Measurements from ENCODE around the gene PRKCH. TPM values are rescaled to one million over a fixed set of nuclear protein-coding genes. Genes with fewer than 3 reads are reported as not detected.

PRKCH gene
- total RNA-seq, 1 donor from 2014 or later: 101 TPM

GRCh38 chr14:61360796-61361525 is 39.6 kb downstream of the PRKCH start:
- Mint-ChIP-seq H3K36me3 (ENCODE audit: low read depth) (peaks cover 37% of the 10 kb centered on the region), H3K9me3 (no peaks in the 10 kb centered on the region), H3K4me1 (ENCODE audit: low read depth) (peaks cover 49% of the 10 kb centered on the region), H3K27ac (peak overlapping the region; percentile 14), H3K27me3 (ENCODE audit: low read depth) (no peaks in the 10 kb centered on the region), H3K4me3 (ENCODE audit: low read depth) (no peak overlapping the region)
- no peak for DNase-seq (ENCODE audit: low spot score)
- intact Hi-C loops (cut with micrococcal nuclease): no loop called here

GRCh38 chr14:61362072-61362750 is 40.8 kb downstream of the PRKCH start:
- Mint-ChIP-seq H3K9me3 (no peaks in the 10 kb centered on the region), H3K4me1 (ENCODE audit: low read depth) (peaks cover 39% of the 10 kb centered on the region), H3K27me3 (ENCODE audit: low read depth) (no peaks in the 10 kb centered on the region), H3K4me3 (ENCODE audit: low read depth) (no peak overlapping the region), H3K36me3 (ENCODE audit: low read depth) (peaks cover 27% of the 10 kb centered on the region), H3K27ac (no peak overlapping the region)
- intact Hi-C loops (cut with micrococcal nuclease): loop anchor here (2.0 kb wide), 1 partner anchor 13 kb away; no protein-coding TSS in a partner anchor
- no peak for DNase-seq (ENCODE audit: low spot score)

- Mint-ChIP-seq H3K4me3 (ENCODE audit: low read depth) (no peak overlapping the region), H3K27ac (no peak overlapping the region), H3K4me1 (ENCODE audit: low read depth) (peaks cover 32% of the 10 kb centered on the region), H3K27me3 (ENCODE audit: low read depth) (no peaks in the 10 kb centered on the region), H3K9me3 (no peaks in the 10 kb centered on the region), H3K36me3 (ENCODE audit: low read depth) (peaks cover 18% of the 10 kb centered on the region)
- no peak for DNase-seq (ENCODE audit: low spot score)
- intact Hi-C loops (cut with micrococcal nuclease): no loop called here
These were observed 42.9 kb downstream of the PRKCH start for GRCh38 chr14:61364243-61364642.

- H3K9me3 Mint-ChIP-seq: no peaks in the 10 kb centered on the region
- H3K4me1 Mint-ChIP-seq (ENCODE audit: low read depth): peaks cover 36% of the 10 kb centered on the region
- H3K27ac Mint-ChIP-seq: no peak overlapping the region
- peaks cover 20% of the 10 kb centered on the region for H3K36me3 Mint-ChIP-seq (ENCODE audit: low read depth)
- intact Hi-C loops (cut with micrococcal nuclease): no loop called here
- DNase-seq (ENCODE audit: low spot score): no peak
- H3K27me3 Mint-ChIP-seq (ENCODE audit: low read depth): no peaks in the 10 kb centered on the region
- H3K4me3 Mint-ChIP-seq (ENCODE audit: low read depth): no peak overlapping the region
These were observed 44.4 kb downstream of the PRKCH start for GRCh38 chr14:61365667-61366212.

- no peak for DNase-seq (ENCODE audit: low spot score)
- H3K27ac Mint-ChIP-seq: peak overlapping the region; percentile 40
- H3K4me3 Mint-ChIP-seq (ENCODE audit: low read depth): no peak overlapping the region
- H3K4me1 Mint-ChIP-seq (ENCODE audit: low read depth): peaks cover 45% of the 10 kb centered on the region
- peaks cover 37% of the 10 kb centered on the region for H3K36me3 Mint-ChIP-seq (ENCODE audit: low read depth)
- no peaks in the 10 kb centered on the region for H3K27me3 Mint-ChIP-seq (ENCODE audit: low read depth)
- intact Hi-C loops (cut with micrococcal nuclease): no loop called here
- peaks cover 12% of the 10 kb centered on the region for H3K9me3 Mint-ChIP-seq
These were observed 46.8 kb downstream of the PRKCH start for GRCh38 chr14:61368114-61368710.

GRCh38 chr14:61368781-61369453 is 47.5 kb downstream of the PRKCH start:
- Mint-ChIP-seq H3K4me1 (ENCODE audit: low read depth) (peaks cover 46% of the 10 kb centered on the region), H3K4me3 (ENCODE audit: low read depth) (no peak overlapping the region), H3K36me3 (ENCODE audit: low read depth) (peaks cover 44% of the 10 kb centered on the region), H3K27me3 (ENCODE audit: low read depth) (no peaks in the 10 kb centered on the region), H3K27ac (no peak overlapping the region), H3K9me3 (peaks cover 18% of the 10 kb centered on the region)
- intact Hi-C loops (cut with micrococcal nuclease): no loop called here
- DNase-seq (ENCODE audit: low spot score): no peak

GRCh38 chr14:61369454-61369810 is 48.1 kb downstream of the PRKCH start:
- H3K9me3 Mint-ChIP-seq: peaks cover 23% of the 10 kb centered on the region
- no peak for DNase-seq (ENCODE audit: low spot score)
- H3K4me3 Mint-ChIP-seq (ENCODE audit: low read depth): no peak overlapping the region
- peaks cover 49% of the 10 kb centered on the region for H3K36me3 Mint-ChIP-seq (ENCODE audit: low read depth)
- H3K4me1 Mint-ChIP-seq (ENCODE audit: low read depth): peaks cover 46% of the 10 kb centered on the region
- H3K27ac Mint-ChIP-seq: peak overlapping the region; percentile 40
- intact Hi-C loops (cut with micrococcal nuclease): no loop called here
- no peaks in the 10 kb centered on the region for H3K27me3 Mint-ChIP-seq (ENCODE audit: low read depth)

- Mint-ChIP-seq H3K36me3 (ENCODE audit: low read depth) (peaks cover 77% of the 10 kb centered on the region), H3K9me3 (peaks cover 46% of the 10 kb centered on the region), H3K4me3 (ENCODE audit: low read depth) (no peak overlapping the region), H3K27me3 (ENCODE audit: low read depth) (no peaks in the 10 kb centered on the region), H3K27ac (peak overlapping the region; percentile 46), H3K4me1 (ENCODE audit: low read depth) (peaks cover 65% of the 10 kb centered on the region)
- intact Hi-C loops (cut with micrococcal nuclease): no loop called here
- DNase-seq (ENCODE audit: low spot score): no peak
These were observed 51.0 kb downstream of the PRKCH start for GRCh38 chr14:61372379-61372778.

- DNase-seq (ENCODE audit: low spot score): no peak
- Mint-ChIP-seq H3K9me3 (peaks cover 50% of the 10 kb centered on the region), H3K4me1 (ENCODE audit: low read depth) (peaks cover 68% of the 10 kb centered on the region), H3K36me3 (ENCODE audit: low read depth) (peaks cover 81% of the 10 kb centered on the region), H3K4me3 (ENCODE audit: low read depth) (no peak overlapping the region), H3K27ac (peak overlapping the region; percentile 46), H3K27me3 (ENCODE audit: low read depth) (no peaks in the 10 kb centered on the region)
- intact Hi-C loops (cut with micrococcal nuclease): no loop called here
These were observed 51.6 kb downstream of the PRKCH start for GRCh38 chr14:61372842-61373555.

GRCh38 chr14:61374284-61374683 is 52.9 kb downstream of the PRKCH start:
- no peak overlapping the region for H3K27ac Mint-ChIP-seq
- no peaks in the 10 kb centered on the region for H3K27me3 Mint-ChIP-seq (ENCODE audit: low read depth)
- H3K9me3 Mint-ChIP-seq: peaks cover 50% of the 10 kb centered on the region
- H3K36me3 Mint-ChIP-seq (ENCODE audit: low read depth): peaks cover 88% of the 10 kb centered on the region
- H3K4me3 Mint-ChIP-seq (ENCODE audit: low read depth): no peak overlapping the region
- DNase-seq (ENCODE audit: low spot score): no peak
- intact Hi-C loops (cut with micrococcal nuclease): no loop called here
- H3K4me1 Mint-ChIP-seq (ENCODE audit: low read depth): peaks cover 66% of the 10 kb centered on the region

GRCh38 chr14:61375218-61375617 is 53.8 kb downstream of the PRKCH start:
- Mint-ChIP-seq H3K4me1 (ENCODE audit: low read depth) (peaks cover 70% of the 10 kb centered on the region), H3K27me3 (ENCODE audit: low read depth) (no peaks in the 10 kb centered on the region), H3K9me3 (peaks cover 50% of the 10 kb centered on the region), H3K4me3 (ENCODE audit: low read depth) (no peak overlapping the region), H3K27ac (peak overlapping the region; percentile 24), H3K36me3 (ENCODE audit: low read depth) (peaks cover 91% of the 10 kb centered on the region)
- intact Hi-C loops (cut with micrococcal nuclease): no loop called here
- no peak for DNase-seq (ENCODE audit: low spot score)

GRCh38 chr14:61376314-61376713 is 54.9 kb downstream of the PRKCH start:
- Mint-ChIP-seq H3K27me3 (ENCODE audit: low read depth) (no peaks in the 10 kb centered on the region), H3K4me3 (ENCODE audit: low read depth) (no peak overlapping the region), H3K9me3 (peaks cover 50% of the 10 kb centered on the region), H3K36me3 (ENCODE audit: low read depth) (peaks cover 94% of the 10 kb centered on the region), H3K27ac (no peak overlapping the region), H3K4me1 (ENCODE audit: low read depth) (peaks cover 73% of the 10 kb centered on the region)
- DNase-seq (ENCODE audit: low spot score): no peak
- intact Hi-C loops (cut with micrococcal nuclease): no loop called here
